Activated CD4-positive, alpha-beta T cell treated with anti-CD3 and anti-CD28 coated beads, Interleukin-2, Interleukin-6, amounts not matched to agents 100 ng/mL and 50 ng/mL, durations not matched to agents 16 hours and 8 hours (primary cell): ENCODE data around the gene CCDC127.
"Not testable (repeated sequence)": the region's sequence is repeated elsewhere in the genome, so short reads cannot be mapped to it uniquely, and the experiment has no call there.

ENCODE experiments used
- DNase-seq: peaks from one replicate; pipeline ENCODE4 v3.0.0-alpha.2; 2020

Gene CCDC127

GRCh38 chr5:217494-218456 is at the start of gene CCDC127, which contains the start of gene SDHA:
CCDC127 (minus strand) TSS chr5:218153; CDS start chr5:216849, 1,304 bp downstream.
SDHA (plus strand) TSS chr5:218320; CDS start chr5:218356, 36 bp downstream.
- peak; percentile 98 for DNase-seq

- DNase-seq, result no peak
These were observed 49.8 kb upstream of the CCDC127 start for GRCh38 chr5:267716-268115.

- not testable (repeated sequence) for DNase-seq
These were observed 48.5 kb upstream of the CCDC127 start for GRCh38 chr5:266311-267026.

GRCh38 chr5:264338-264737 is 46.4 kb upstream of the CCDC127 start:
- DNase-seq, result no peak

- DNase-seq, result not testable (repeated sequence)
These were observed 45.5 kb upstream of the CCDC127 start for GRCh38 chr5:263275-263974.

GRCh38 chr5:257148-257547 is 39.2 kb upstream of the CCDC127 start:
- DNase-seq, result no peak

GRCh38 chr5:256347-256746 is 38.4 kb upstream of the CCDC127 start:
- DNase-seq, result not testable (repeated sequence)

GRCh38 chr5:255116-255515 is 37.2 kb upstream of the CCDC127 start:
- not testable (repeated sequence) for DNase-seq

- DNase-seq, result not testable (repeated sequence)
These were observed 36.4 kb upstream of the CCDC127 start for GRCh38 chr5:254322-254721.

- no peak for DNase-seq
These were observed 34.6 kb upstream of the CCDC127 start for GRCh38 chr5:252546-252945.

- DNase-seq, result not testable (repeated sequence)
These were observed 34.0 kb upstream of the CCDC127 start for GRCh38 chr5:251975-252374.

GRCh38 chr5:251538-251937 is 33.6 kb upstream of the CCDC127 start:
- not testable (repeated sequence) for DNase-seq

- DNase-seq, result not testable (repeated sequence)
These were observed 33.1 kb upstream of the CCDC127 start for GRCh38 chr5:251016-251415.

GRCh38 chr5:250396-250795 is 32.4 kb upstream of the CCDC127 start:
- DNase-seq, result not testable (repeated sequence)

GRCh38 chr5:245717-246116 is 27.8 kb upstream of the CCDC127 start:
- DNase-seq, result not testable (repeated sequence)

GRCh38 chr5:243683-244367 is 25.9 kb upstream of the CCDC127 start:
- not testable (repeated sequence) for DNase-seq

GRCh38 chr5:241045-241669 is 23.2 kb upstream of the CCDC127 start:
- DNase-seq, result not testable (repeated sequence)

- not testable (repeated sequence) for DNase-seq
These were observed 22.6 kb upstream of the CCDC127 start for GRCh38 chr5:240550-240949.

- not testable (repeated sequence) for DNase-seq
These were observed 20.0 kb upstream of the CCDC127 start for GRCh38 chr5:237931-238330.

GRCh38 chr5:235527-235926 is 17.6 kb upstream of the CCDC127 start:
- not testable (repeated sequence) for DNase-seq

- DNase-seq, result no peak
These were observed 16.5 kb upstream of the CCDC127 start for GRCh38 chr5:234450-234849.

GRCh38 chr5:233426-233825 is 15.5 kb upstream of the CCDC127 start:
- not testable (repeated sequence) for DNase-seq
